ENCODE measurements around the gene NUDT16L1.

GRCh38 chr16:4700997-4701743 lies 7.8 kb downstream of the NUDT16L1 start:
- no peak for TF ChIP-seq CTCF (IDR thresholded peaks at IDR 0.05)
- no peak for TF ChIP-seq POLR2A (IDR thresholded peaks at IDR 0.05)
